ENCODE measurements around the gene PRR13.
"Not testable (repeated sequence)": the region's sequence is repeated elsewhere in the genome, so short reads cannot be mapped to it uniquely, and the experiment has no call there.

Gene PRR13, protein sequence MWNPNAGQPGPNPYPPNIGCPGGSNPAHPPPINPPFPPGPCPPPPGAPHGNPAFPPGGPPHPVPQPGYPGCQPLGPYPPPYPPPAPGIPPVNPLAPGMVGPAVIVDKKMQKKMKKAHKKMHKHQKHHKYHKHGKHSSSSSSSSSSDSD

DNA sequence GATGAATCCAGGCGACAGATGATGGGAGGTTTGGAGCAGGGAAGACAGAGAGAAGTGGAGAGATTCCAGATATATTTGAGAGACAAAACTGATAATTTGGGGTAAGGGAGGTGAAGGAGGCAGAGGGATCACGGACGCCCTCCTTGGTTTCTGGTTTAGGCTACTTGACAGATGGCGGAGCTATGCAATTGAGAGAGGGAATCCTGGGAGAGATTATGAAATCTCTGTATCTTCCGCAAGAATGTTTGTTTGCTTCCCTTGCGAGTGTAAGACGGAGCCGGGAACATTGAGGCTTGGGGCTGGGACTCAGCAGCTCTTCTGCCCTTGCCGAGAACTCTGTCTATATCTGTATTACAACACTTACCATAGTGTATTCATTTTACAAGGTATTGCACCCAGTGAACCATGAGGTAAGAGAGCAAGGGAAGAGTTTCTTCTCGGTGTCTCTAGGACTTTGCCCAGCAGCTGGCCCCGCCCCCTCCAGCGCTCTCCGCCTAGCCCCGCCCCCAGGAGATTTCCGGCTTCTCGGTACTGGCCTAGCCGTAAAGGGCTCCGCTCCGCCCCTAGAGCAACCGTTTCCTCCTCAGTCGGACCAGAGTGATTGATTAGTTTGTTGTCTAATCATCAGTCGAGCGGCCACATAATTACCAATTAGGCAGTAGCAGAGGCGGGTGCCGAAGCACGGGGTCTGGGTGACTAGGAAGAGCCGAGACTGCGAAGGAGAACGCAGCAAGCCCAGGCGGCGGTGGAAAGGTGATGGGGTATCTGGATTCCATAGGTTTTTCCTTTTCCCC lies at the start of gene PRR13:
TSS of gene PRR13 (plus strand) at position 695 of the 794 bp plus-strand sequence. CDS start 981 bp downstream, outside the sequence.
- no peaks in the 10 kb centered on the region for H3K9me3 ChIP-seq (ENCODE audit: control insufficient read depth in 1 of 2, low read length in 2 of 2)
- H3K4me3 ChIP-seq (ENCODE audit: low read depth in 1 of 2, low read length in 2 of 2): peak within 1 kb of the TSS; percentile 79 to 91
- H3K36me3 ChIP-seq (ENCODE audit: control insufficient read depth in 1 of 2, insufficient read depth in 2 of 2, low read length in 2 of 2): peaks cover 11 to 17% of the 10 kb centered on the region in 2 donors
- no peaks in the 10 kb centered on the region for H3K27me3 ChIP-seq (ENCODE audit: low read depth, low read length)
- peaks cover 0 to 14% of the 10 kb centered on the region in 2 donors for H3K4me1 ChIP-seq (ENCODE audit: control insufficient read depth in 1 of 2, insufficient read depth in 2 of 2, low read length in 2 of 2)
- peak within 1 kb of the TSS; percentile 93 for H3K27ac ChIP-seq (ENCODE audit: low read length)

DNA sequence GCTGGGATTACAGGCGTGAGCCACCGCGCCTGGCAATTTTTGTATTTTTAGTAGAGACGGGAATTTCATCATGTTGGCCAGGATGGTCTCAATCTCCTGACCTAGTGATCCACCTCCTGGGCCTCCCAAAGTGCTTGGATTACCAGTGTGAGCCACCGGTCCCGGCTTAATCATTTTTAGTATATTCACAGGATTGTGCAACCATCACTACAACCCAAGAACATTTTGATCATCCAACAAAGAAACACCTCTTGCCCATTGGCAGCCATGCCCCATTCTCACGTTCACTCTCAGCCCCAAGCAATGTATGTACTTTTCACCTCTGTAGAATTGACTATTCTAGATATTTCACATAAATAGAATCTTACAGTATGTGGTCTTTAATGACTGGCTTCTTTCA lies 41.6 kb upstream of the PRR13 start:
- Histone ChIP-seq H3K27me3 (ENCODE audit: low read depth, low read length) (no peaks in the 10 kb centered on the region), H3K27ac (ENCODE audit: low read length) (no peak overlapping the region), H3K36me3 (ENCODE audit: control insufficient read depth in 1 of 2, insufficient read depth in 2 of 2, low read length in 2 of 2) (peaks cover 0 to 5% of the 10 kb centered on the region in 2 donors), H3K4me1 (ENCODE audit: control insufficient read depth in 1 of 2, insufficient read depth in 2 of 2, low read length in 2 of 2) (peaks cover 0 to 13% of the 10 kb centered on the region in 2 donors), H3K4me3 (ENCODE audit: low read depth in 1 of 2, low read length in 2 of 2) (no peak overlapping the region), H3K9me3 (ENCODE audit: control insufficient read depth in 1 of 2, low read length in 2 of 2) (no peaks in the 10 kb centered on the region)

DNA sequence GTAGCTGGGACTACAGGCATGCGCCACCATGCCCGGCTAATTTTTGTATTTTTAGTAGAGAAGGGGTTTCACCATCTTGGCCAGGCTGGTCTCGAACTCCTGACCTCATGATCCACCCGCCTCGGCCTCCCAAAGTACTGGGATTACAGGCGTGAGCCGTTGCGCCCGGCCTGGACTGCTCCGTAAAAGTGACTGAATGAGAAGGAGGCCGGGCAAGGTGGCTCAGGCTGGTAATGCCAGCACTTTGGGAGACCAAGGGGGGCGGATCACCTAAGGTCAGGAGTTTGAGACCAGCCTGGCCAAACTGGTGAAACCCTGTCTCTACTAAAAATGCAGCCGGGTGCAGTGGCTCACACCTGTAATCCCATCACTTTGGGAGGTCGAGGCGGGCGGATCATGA lies 39.2 kb upstream of the PRR13 start:
- not testable (repeated sequence) for H3K27ac ChIP-seq (ENCODE audit: low read length); H3K27me3 ChIP-seq (ENCODE audit: low read depth, low read length); H3K4me3 ChIP-seq (ENCODE audit: low read depth in 1 of 2, low read length in 2 of 2); H3K4me1 ChIP-seq (ENCODE audit: control insufficient read depth in 1 of 2, insufficient read depth in 2 of 2, low read length in 2 of 2); H3K9me3 ChIP-seq (ENCODE audit: control insufficient read depth in 1 of 2, low read length in 2 of 2)
- peaks cover 0 to 13% of the 10 kb centered on the region in 2 donors for H3K36me3 ChIP-seq (ENCODE audit: control insufficient read depth in 1 of 2, insufficient read depth in 2 of 2, low read length in 2 of 2)

DNA sequence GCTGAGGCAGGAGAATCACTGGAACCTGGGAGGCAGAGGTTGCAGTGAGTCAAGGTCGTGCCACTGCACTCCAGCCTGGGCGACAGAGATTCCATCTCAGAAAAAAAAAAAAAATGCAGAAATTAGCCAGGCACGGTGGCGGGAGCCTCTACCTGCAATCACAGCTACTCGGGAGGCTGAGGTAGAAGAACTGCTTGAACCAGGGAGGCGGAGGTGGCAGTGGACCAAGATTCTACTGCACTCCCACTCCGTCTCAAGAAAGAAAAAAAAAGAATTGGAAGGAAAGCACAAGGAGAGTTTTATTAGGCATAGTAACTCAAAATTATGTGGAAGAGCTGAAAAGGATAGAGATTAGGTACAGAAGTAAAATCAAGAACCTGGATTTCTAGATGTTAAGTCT lies 38.7 kb upstream of the PRR13 start:
- no peak overlapping the region for H3K27ac ChIP-seq (ENCODE audit: low read length)
- peaks cover 0 to 13% of the 10 kb centered on the region in 2 donors for H3K36me3 ChIP-seq (ENCODE audit: control insufficient read depth in 1 of 2, insufficient read depth in 2 of 2, low read length in 2 of 2)

DNA sequence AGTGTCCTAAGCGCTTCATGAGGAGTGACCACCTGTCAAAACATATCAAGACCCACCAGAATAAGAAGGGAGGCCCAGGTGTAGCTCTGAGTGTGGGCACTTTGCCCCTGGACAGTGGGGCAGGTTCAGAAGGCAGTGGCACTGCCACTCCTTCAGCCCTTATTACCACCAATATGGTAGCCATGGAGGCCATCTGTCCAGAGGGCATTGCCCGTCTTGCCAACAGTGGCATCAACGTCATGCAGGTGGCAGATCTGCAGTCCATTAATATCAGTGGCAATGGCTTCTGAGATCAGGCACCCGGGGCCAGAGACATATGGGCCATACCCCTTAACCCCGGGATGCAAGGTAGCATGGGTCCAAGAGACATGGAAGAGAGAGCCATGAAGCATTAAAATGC lies 30.6 kb upstream of the PRR13 start:
- Histone ChIP-seq H3K27ac (ENCODE audit: low read length) (no peak overlapping the region), H3K9me3 (ENCODE audit: control insufficient read depth in 1 of 2, low read length in 2 of 2) (no peaks in the 10 kb centered on the region), H3K27me3 (ENCODE audit: low read depth, low read length) (no peaks in the 10 kb centered on the region), H3K4me3 (ENCODE audit: low read depth in 1 of 2, low read length in 2 of 2) (no peak overlapping the region), H3K36me3 (ENCODE audit: control insufficient read depth in 1 of 2, insufficient read depth in 2 of 2, low read length in 2 of 2) (peaks cover 24 to 39% of the 10 kb centered on the region in 2 donors), H3K4me1 (ENCODE audit: control insufficient read depth in 1 of 2, insufficient read depth in 2 of 2, low read length in 2 of 2) (peaks cover 5 to 39% of the 10 kb centered on the region in 2 donors)

More for the DNA sequence above, 38.7 kb upstream of the PRR13 start:
- Histone ChIP-seq H3K9me3 (ENCODE audit: control insufficient read depth in 1 of 2, low read length in 2 of 2) (no peaks in the 10 kb centered on the region), H3K27me3 (ENCODE audit: low read depth, low read length) (no peaks in the 10 kb centered on the region), H3K4me1 (ENCODE audit: control insufficient read depth in 1 of 2, insufficient read depth in 2 of 2, low read length in 2 of 2) (peaks cover 0 to 9% of the 10 kb centered on the region in 2 donors), H3K4me3 (ENCODE audit: low read depth in 1 of 2, low read length in 2 of 2) (no peak overlapping the region)

DNA sequence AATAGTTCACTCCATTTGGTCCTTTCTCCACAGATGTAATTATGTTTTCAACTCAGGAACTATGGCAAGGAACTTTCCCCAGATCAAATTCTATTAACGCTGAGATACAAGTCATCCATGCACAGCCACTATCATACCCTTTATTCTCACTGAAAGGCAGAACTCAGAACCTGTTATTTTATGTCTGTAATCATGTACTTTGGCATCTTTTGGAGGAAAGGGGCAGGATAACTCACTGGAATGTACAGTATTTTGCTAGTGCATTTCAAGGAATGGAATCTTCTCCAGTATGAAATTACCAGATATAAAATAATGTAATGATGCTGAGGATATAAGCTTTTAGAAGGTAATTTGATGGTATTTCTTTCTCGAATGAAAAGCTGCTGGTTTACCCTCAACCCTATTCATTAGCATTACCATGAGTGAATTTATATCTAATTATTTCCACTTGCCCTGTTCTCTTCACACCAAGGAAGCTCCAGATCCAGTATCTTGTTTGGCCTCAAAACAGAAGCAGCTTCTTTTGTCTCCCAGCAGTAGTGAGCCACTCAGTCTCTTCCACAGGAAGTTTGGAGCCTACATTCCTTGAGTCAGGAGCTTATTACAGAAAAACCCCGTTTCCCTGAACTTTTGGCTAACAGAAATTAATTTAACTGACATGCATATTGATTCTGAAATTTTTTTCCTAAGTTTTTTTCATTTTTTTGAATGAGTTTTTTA lies 27.9 kb upstream of the PRR13 start:
- H3K27me3 ChIP-seq (ENCODE audit: low read depth, low read length): no peaks in the 10 kb centered on the region
- no peak overlapping the region for H3K4me3 ChIP-seq (ENCODE audit: low read depth in 1 of 2, low read length in 2 of 2)
- peaks cover 24 to 27% of the 10 kb centered on the region in 2 donors for H3K36me3 ChIP-seq (ENCODE audit: control insufficient read depth in 1 of 2, insufficient read depth in 2 of 2, low read length in 2 of 2)
- H3K9me3 ChIP-seq (ENCODE audit: control insufficient read depth in 1 of 2, low read length in 2 of 2): no peaks in the 10 kb centered on the region
- H3K4me1 ChIP-seq (ENCODE audit: control insufficient read depth in 1 of 2, insufficient read depth in 2 of 2, low read length in 2 of 2): peaks cover 5 to 40% of the 10 kb centered on the region in 2 donors
- H3K27ac ChIP-seq (ENCODE audit: low read length): no peak overlapping the region

DNA sequence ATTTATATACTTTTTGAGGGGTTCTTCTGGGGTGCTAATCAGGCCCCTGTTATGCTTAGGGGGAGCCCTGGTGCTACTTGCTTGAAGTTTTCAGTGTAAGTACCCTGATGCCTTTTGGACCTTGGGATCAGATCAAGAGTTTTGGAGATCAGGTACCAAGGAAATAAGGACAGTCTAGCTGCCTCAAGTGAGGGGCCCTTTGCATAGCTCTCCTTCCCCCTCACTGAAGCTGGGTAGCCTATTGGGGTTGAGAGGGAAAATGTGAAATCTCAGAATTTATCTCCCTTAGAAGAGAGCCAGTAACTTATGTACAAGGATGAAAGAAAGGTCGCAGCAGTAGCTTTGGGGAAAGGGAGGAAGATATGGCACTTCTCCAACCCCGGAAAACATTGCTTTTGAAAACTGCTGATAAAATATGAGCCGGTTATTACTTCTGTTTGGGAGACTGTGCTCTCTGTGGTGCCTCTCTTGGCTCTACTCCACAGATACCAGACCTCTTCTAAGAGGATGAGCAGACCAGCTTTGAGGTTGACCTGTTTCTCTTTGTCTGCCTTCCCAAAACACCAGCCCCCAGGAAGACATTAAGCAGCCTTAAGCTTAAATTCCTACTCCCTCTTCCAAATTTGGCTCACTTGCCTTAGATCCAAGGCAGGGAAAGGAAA lies 26.6 kb upstream of the PRR13 start:
- Histone ChIP-seq H3K4me1 (ENCODE audit: control insufficient read depth in 1 of 2, insufficient read depth in 2 of 2, low read length in 2 of 2) (peaks cover 5 to 41% of the 10 kb centered on the region in 2 donors), H3K27ac (ENCODE audit: low read length) (peak overlapping the region; percentile 0), H3K27me3 (ENCODE audit: low read depth, low read length) (no peaks in the 10 kb centered on the region)

DNA sequence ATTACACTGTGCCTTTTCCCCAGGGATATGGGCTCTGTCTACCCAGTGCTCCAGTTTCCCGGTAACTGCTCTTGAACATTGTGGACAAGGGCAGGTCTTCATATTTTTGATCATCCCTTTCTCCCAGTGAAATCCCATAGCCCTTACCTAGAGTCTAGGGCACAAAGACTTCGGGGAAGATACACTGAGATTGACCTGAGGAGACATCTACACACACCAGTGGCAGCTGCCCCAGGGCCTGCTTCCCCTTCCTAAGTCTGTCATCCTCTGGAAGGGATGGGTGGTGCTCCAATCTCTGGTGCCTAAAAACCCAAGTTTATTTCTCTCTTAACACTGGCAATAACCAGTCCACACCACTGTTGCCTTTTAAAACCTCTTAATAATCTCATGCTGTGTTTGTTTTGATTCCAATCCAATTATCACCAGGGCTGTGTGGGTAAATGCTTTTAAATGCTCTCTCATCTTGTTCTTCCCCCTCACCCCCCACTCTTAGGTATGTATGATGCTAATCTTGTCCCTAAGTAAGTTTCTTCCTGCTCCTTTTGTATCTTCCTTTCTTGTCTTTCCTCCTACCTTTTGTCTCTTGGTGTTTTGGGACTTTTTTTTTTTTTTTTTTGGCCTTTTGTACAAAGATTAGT lies 25.7 kb upstream of the PRR13 start:
- peaks cover 5 to 44% of the 10 kb centered on the region in 2 donors for H3K4me1 ChIP-seq (ENCODE audit: control insufficient read depth in 1 of 2, insufficient read depth in 2 of 2, low read length in 2 of 2)
- H3K27me3 ChIP-seq (ENCODE audit: low read depth, low read length); H3K9me3 ChIP-seq (ENCODE audit: control insufficient read depth in 1 of 2, low read length in 2 of 2); H3K27ac ChIP-seq (ENCODE audit: low read length); H3K4me3 ChIP-seq (ENCODE audit: low read depth in 1 of 2, low read length in 2 of 2): not testable (repeated sequence)
- peaks cover 9 to 15% of the 10 kb centered on the region in 2 donors for H3K36me3 ChIP-seq (ENCODE audit: control insufficient read depth in 1 of 2, insufficient read depth in 2 of 2, low read length in 2 of 2)

More for the DNA sequence above, 26.6 kb upstream of the PRR13 start:
- Histone ChIP-seq H3K36me3 (ENCODE audit: control insufficient read depth in 1 of 2, insufficient read depth in 2 of 2, low read length in 2 of 2) (peaks cover 16 to 18% of the 10 kb centered on the region in 2 donors), H3K4me3 (ENCODE audit: low read depth in 1 of 2, low read length in 2 of 2) (no peak overlapping the region), H3K9me3 (ENCODE audit: control insufficient read depth in 1 of 2, low read length in 2 of 2) (no peaks in the 10 kb centered on the region)

DNA sequence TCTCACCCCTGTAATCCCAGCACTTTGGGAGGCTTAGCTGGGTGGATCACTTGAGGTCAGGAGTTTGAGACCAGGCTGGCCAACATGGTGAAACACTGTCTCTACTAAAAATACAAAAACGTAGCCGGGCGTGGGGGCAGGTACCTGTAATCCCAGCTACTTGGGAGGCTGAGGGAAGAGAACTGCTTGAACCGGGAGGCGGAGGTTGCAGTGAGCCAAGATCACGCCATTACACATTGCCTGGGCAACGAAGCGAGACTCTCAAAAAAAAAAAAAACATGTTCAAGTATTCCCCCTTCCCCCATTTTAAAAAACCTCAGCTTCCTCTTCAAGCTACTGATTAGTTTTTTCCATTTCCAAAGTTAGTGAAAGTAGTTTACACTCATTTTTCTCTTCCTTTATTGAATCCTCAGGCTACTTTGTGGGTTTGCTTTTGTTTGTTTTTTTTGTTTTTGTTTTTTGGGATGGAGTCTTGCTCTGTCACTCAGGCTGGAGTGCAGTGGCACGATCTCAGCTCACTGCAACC lies 24.2 kb upstream of the PRR13 start:
- H3K36me3 ChIP-seq (ENCODE audit: control insufficient read depth in 1 of 2, insufficient read depth in 2 of 2, low read length in 2 of 2); H3K9me3 ChIP-seq (ENCODE audit: control insufficient read depth in 1 of 2, low read length in 2 of 2); H3K27me3 ChIP-seq (ENCODE audit: low read depth, low read length); H3K4me3 ChIP-seq (ENCODE audit: low read depth in 1 of 2, low read length in 2 of 2); H3K27ac ChIP-seq (ENCODE audit: low read length): not testable (repeated sequence)
- peaks cover 0 to 41% of the 10 kb centered on the region in 2 donors for H3K4me1 ChIP-seq (ENCODE audit: control insufficient read depth in 1 of 2, insufficient read depth in 2 of 2, low read length in 2 of 2)

DNA sequence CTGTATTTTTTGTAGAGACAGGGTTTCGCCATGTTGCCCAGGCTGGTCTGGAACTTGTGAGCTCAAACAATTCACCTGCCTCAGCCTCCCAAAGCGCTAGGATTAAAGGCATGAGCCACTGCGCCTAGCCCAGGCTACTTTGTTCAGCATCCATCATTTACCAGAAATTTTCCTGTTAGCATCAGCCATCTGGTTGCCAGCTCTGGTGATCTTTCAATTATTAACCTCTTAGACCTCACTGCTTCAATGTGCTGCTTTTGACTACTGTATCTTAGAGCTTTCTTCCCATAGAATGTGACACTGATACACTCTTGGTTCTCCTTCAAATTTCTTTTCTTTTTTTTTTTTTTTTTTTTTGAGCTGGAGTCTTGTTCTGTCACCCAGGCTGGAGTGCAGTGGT lies 23.3 kb upstream of the PRR13 start:
- H3K4me3 ChIP-seq (ENCODE audit: low read depth in 1 of 2, low read length in 2 of 2): no peak overlapping the region
- no peaks in the 10 kb centered on the region for H3K9me3 ChIP-seq (ENCODE audit: control insufficient read depth in 1 of 2, low read length in 2 of 2)
- H3K27ac ChIP-seq (ENCODE audit: low read length): no peak overlapping the region
- no peaks in the 10 kb centered on the region for H3K36me3 ChIP-seq (ENCODE audit: control insufficient read depth in 1 of 2, insufficient read depth in 2 of 2, low read length in 2 of 2)
- no peaks in the 10 kb centered on the region for H3K27me3 ChIP-seq (ENCODE audit: low read depth, low read length)
- H3K4me1 ChIP-seq (ENCODE audit: control insufficient read depth in 1 of 2, insufficient read depth in 2 of 2, low read length in 2 of 2): peaks cover 0 to 34% of the 10 kb centered on the region in 2 donors
